ENCODE measurements around the gene RNF214. TPM values are rescaled to one million over a fixed set of nuclear protein-coding genes. Genes with fewer than 3 reads are reported as not detected.
"Not testable (repeated sequence)": the region's sequence is repeated elsewhere in the genome, so short reads cannot be mapped to it uniquely, and the experiment has no call there.

Gene RNF214
- polyA plus RNA-seq, 3 donors = 30.7 to 36.4 (median 34.9) TPM

GRCh38 chr11:117195761-117196160 lies 36.7 kb upstream of the RNF214 start:
- no peak for DNase-seq

DNA sequence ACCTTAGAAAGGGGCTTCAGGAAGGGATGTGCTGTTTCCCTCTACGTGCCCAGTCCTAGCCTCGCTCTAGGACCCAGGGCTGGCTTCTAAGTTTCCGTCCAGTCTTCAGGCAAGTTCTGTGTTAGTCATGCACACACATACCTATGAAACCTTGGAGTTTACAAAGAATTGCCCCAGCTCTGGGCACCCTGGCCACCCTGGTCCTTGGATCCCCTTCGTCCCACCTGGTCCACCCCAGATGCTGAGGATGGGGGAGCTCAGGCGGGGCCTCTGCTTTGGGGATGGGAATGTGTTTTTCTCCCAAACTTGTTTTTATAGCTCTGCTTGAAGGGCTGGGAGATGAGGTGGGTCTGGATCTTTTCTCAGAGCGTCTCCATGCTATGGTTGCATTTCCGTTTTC lies 35.5 kb upstream of the RNF214 start:
- DNase-seq = no peak

DNA sequence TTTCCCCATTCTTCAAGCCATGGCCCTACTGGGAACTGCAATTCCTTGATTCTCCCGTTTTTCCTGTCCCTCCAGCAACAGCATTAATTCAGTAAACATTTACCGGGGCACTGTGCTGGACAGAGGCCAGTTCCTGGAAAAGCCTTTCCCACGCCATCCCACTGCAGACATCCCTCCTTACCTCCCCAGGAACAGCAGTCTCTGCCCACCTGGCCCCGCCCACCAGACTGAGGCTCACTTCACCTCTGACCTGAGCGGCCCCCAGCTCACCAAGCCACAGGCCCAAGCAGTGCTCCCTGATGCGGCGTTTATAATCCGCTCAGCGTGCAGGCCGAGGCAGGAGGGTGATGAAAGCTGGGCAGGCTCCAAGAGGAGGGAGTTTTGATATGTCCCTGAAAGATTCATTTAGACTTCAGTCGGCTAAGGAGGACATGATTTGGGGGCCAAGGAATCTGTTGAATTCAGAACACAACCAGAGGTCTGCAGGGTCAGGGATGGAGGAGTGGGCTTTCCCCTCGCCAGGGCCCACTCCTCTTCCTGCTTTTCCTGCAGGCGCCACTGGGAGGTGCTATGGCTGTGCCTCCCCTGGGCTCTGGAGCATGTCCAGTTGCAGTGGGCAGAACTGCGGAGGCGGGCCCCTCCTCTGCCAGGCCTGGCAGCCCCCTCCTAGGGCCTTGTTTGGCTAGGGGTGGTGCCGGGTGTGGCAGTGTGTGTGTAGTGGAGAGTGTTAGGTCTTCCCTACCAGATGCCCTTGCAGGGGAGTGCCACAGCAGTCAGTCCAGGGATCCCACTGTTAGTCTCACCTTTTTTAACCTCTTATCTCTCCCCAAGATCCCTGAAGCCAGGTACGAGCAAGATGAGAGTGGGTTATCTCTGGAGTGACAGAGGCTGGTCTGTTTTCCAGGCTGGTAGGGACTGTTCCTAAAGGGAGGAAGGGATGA lies 34.7 kb upstream of the RNF214 start:
- DNase-seq = no peak

- no peak for DNase-seq
Observed at GRCh38 chr11:117198613-117199012, 33.9 kb upstream of the RNF214 start.

GRCh38 chr11:117199053-117199915 lies 33.2 kb upstream of the RNF214 start, which contains the start of gene TAGLN:
Gene TAGLN (plus strand): TSS chr11:117199370. CDS start chr11:117203014, 3,644 bp downstream.
- peak; percentile 82 for DNase-seq

- DNase-seq = no peak
Observed at GRCh38 chr11:117199916-117200812, 32.3 kb upstream of the RNF214 start.

DNA sequence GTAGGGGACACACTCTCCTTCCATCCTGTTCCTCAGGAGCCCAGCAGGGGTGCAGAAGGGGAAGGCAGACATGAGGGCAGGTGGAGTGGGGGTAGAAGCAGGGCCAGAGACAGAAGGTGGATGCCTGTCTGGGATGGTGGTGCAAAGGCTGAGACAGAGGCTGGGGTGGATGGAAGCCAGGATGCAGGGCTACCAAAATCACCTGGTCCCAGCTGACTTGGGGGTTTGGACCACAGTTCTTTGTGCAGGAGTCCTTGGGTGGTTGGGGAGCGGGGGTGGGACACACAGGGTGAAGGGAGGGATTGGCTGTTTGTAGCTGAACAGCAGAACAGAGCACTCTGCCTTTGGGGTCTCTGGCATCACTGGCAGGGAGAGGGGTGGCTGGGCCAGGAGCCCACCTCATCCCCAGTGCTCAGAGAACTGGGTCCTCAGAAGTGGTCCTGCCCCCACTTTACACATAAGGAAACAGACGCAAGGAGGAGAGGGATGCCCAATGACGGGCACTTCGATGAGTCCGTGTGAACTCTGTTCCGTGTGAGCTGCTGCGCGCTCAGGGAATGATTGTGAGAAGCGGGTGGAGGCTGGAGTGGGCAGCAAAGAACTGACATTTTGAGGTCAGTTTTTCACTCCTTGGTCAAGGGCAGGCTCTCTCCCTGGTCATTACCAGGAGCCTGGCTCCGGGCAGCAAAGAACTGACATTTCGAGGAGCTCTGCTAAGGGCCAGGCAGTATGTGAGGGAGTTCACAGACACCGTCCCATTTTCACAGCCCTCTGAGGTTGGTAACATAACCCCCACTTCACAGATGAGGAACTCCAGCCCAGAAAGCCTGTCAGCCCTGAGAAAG lies 31.4 kb upstream of the RNF214 start:
- no peak for DNase-seq

- no peak for DNase-seq
Observed at GRCh38 chr11:117201658-117202305, 30.7 kb upstream of the RNF214 start.

GRCh38 chr11:117202386-117203068 lies 29.9 kb upstream of the RNF214 start:
- DNase-seq = no peak

- DNase-seq = no peak
Observed at GRCh38 chr11:117203069-117203407, 29.4 kb upstream of the RNF214 start.

GRCh38 chr11:117204283-117205080 lies 28.0 kb upstream of the RNF214 start:
- DNase-seq = no peak

GRCh38 chr11:117205211-117205818 lies 27.2 kb upstream of the RNF214 start:
- DNase-seq = no peak

DNA sequence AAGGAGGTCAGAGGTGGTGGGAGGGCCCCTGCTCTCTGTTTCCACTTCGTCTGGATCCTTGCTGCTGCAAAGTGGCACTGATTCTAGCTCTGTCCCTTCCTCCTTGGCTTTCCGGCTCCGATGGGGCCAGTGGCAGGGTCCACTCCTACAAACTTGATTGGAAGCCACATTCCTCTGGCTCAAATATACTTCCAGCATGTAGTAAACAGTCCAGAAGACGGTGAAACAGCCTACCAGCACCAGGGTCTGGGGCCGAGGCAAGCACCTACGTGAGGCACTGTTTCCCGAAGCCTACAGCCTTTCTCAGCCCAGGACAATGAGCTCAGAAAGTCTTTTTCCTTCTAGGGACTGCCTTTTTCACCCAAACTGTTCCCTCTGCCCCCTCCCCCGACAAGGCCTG lies 26.4 kb upstream of the RNF214 start:
- not testable (repeated sequence) for DNase-seq

DNA sequence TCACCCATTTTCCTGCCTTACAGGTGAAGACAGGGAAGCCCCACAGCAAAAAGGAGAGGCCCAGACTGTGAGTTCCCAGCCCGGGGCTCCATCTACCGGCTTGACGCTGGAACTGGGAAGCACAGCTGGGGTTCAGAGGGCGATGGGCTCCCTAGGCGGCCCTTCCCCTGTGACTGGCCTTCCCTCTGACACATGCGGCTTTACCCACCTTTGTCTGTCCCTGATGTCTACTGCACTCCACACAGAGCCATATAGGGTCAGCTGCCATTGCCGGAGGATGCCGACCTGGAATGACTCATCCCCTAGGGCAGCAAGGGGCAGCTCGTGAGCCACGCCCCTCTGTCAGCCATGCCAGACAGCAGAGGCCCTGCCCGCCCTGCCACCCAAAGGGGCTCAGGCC lies 25.6 kb upstream of the RNF214 start:
- not testable (repeated sequence) for DNase-seq

GRCh38 chr11:117207481-117207880 lies 25.0 kb upstream of the RNF214 start:
- not testable (repeated sequence) for DNase-seq

- not testable (repeated sequence) for DNase-seq
Observed at GRCh38 chr11:117208710-117209109, 23.8 kb upstream of the RNF214 start.

DNA sequence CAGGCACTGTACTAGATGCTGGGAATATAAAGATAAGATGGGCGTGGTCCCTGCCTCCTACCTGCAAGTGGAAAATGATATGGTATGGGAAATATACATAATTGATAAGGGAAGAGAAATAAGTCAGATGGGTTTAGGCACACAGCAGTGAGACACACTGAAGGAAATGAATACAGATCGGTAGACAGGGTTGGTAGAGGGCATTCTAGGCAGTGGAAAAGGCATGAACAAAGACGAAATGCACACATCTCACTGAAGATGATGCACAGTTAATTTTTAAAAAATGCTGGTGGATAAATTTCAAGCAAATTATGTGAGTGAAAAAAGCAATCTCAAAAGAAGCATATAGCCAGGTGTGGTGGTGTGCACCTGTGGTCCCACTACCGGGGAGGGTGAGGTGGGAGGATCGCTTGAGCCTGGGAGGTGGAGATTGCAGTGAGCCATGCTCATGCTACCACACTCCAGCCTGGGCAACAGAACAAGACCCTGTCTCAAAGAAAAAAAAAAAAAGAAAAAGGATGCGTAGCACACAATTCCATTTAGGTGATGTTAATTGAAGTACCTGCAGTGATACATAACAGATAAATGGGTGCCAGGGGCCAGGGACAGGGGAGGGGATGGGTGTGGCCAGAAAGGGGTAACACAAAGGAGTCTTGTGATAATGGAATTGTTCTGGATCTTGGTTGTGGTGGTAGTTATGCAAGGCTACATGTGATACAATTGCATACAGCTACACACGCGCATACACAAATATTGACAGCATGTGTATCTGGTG lies 22.9 kb upstream of the RNF214 start:
- DNase-seq = not testable (repeated sequence)

Data from renal pelvis (tissue), 4 donors.